Measurements from ENCODE around the gene VPS13A. TPM values are rescaled to one million over a fixed set of nuclear protein-coding genes. Genes with fewer than 3 reads are reported as not detected.

Gene VPS13A
- total and polyA plus RNA-seq, 2 of the 13 experiments (the other 11 are each of a cell fraction or from before 2014, with no cell fraction given): 20.4 to 20.7 TPM

- TF ChIP-seq E2F2 (CRISPR knock-in tag; IDR thresholded peaks at IDR 0.05; ENCODE audit: borderline replicate concordance) (no peak), TFAP4 (IDR thresholded peaks at IDR 0.05; ENCODE audit: borderline replicate concordance, low read depth) (peak; percentile 62; the same call in 1 of the 2 replicates), ARHGAP35 (CRISPR knock-in tag; IDR thresholded peaks at IDR 0.05; ENCODE audit: borderline replicate concordance) (no peak), SP5 (CRISPR knock-in tag; IDR thresholded peaks at IDR 0.05; ENCODE audit: borderline replicate concordance, low read depth) (no peak), NFKB2 (CRISPR knock-in tag; IDR thresholded peaks at IDR 0.05; ENCODE audit: borderline replicate concordance) (no peak), RFX1 (IDR thresholded peaks at IDR 0.05) (no peak), RBM39 (IDR thresholded peaks at IDR 0.05; ENCODE audit: low read depth, low read length, poor library complexity, severe bottlenecking) (no peak), ZFX (CRISPR knock-in tag; IDR thresholded peaks at IDR 0.05; ENCODE audit: low read depth) (no peak; the same call in 1 of the 2 replicates)
Observed at GRCh38 chr9:77433675-77434445, 256.5 kb downstream of the VPS13A start (continued).

- H3K4me2 ChIP-seq (ENCODE audit: low read depth, low read length): no peak overlapping the region
- peaks cover 2 to 14% of the 10 kb centered on the region in 2 experiments; a peak in 3 of 5 replicates for H3K27me3 ChIP-seq (ENCODE audit: control insufficient read depth in 1 of 2, insufficient read depth in 2 of 2, low read length in 2 of 2)
- POLR2A ChIA-PET: no interaction called here
- FAIRE-seq: no peak
- CTCF ChIA-PET (ENCODE audit: low intra/inter-chr PET ratio, low total read pairs): no interaction called here
- in situ Hi-C loops (cut with HindIII; ENCODE audit: extremely low pct_ligation_motif_present, low pct_unique_long_range_greater_than_20kb) (loop anchor here (10.0 kb wide), 1 partner anchor 310 kb away; no protein-coding TSS in a partner anchor), intact Hi-C loops (cut with micrococcal nuclease; ENCODE audit: unreplicated experiment) (no loop called here)
- no peaks in the 10 kb centered on the region for H3K9me3 ChIP-seq (ENCODE audit: low read length)
- 66% methylated on average over 4 of the region's 4 CpGs for WGBS (ENCODE audit: low lambda C conversion rate)
- ATAC-seq: no peak
- H3K9ac ChIP-seq (ENCODE audit: insufficient read depth, low read depth, low read length): no peak overlapping the region
- DNase-seq (ENCODE audit: low spot score): no peak
- H3K27ac ChIP-seq (ENCODE audit: extremely low read length, insufficient read depth, low read length): no peak overlapping the region
- H3K79me2 ChIP-seq (ENCODE audit: insufficient read depth, low read length): no peaks in the 10 kb centered on the region
- no peaks in the 10 kb centered on the region for H4K20me1 ChIP-seq (ENCODE audit: insufficient read depth, low read length)
- no peak overlapping the region for H2AFZ ChIP-seq (ENCODE audit: low read length)
- H3K4me3 ChIP-seq (replicated peaks in 1 of 3; ENCODE audit: insufficient read depth in 1 of 3, low read depth in 2 of 3, low read length in 3 of 3): no peak overlapping the region
- BruUV-seq (replicated peaks): no TSS peak
- H3K36me3 ChIP-seq (replicated peaks in 1 of 2; ENCODE audit: control insufficient read depth in 1 of 2, insufficient read depth in 2 of 2, low read length in 2 of 2): no peaks in the 10 kb centered on the region
- H3K4me1 ChIP-seq (ENCODE audit: insufficient read depth, low read length): peaks cover 21% of the 10 kb centered on the region; the same call in 1 of the 2 replicates
- TF ChIP-seq ZNF33B (CRISPR knock-in tag; IDR thresholded peaks at IDR 0.05) (no peak), NKX3-1 (CRISPR knock-in tag; IDR thresholded peaks at IDR 0.05) (no peak), ZNF724P (CRISPR knock-in tag; IDR thresholded peaks at IDR 0.05; ENCODE audit: borderline replicate concordance) (no peak), ZNF629 (CRISPR knock-in tag; conservative IDR thresholded peaks at IDR 0.05) (no peak), ZBTB39 (CRISPR knock-in tag; IDR thresholded peaks at IDR 0.05) (no peak), SP140L (CRISPR knock-in tag; IDR thresholded peaks at IDR 0.05; ENCODE audit: borderline replicate concordance) (no peak), KMT2A (CRISPR knock-in tag; IDR thresholded peaks at IDR 0.05) (no peak), ZBTB7B (CRISPR knock-in tag; IDR thresholded peaks at IDR 0.05) (no peak), BORCS8-MEF2B (CRISPR knock-in tag; IDR thresholded peaks at IDR 0.05) (no peak)
Observed at GRCh38 chr9:77435277-77435676, 257.9 kb downstream of the VPS13A start.

Data from HepG2 (cell line).